Caco-2 (cell line): ENCODE results near the gene OPRD1. TPM values are rescaled to one million over a fixed set of nuclear protein-coding genes. Genes with fewer than 3 reads are reported as not detected.

ENCODE experiments used
- BruUV-seq: library from RNA; stranded (reverse); fragments of 400-500 nt; replicated peaks from 2 replicates; lab custom pipeline; 2021; lab: Mats Ljungman, UMichigan
- CTCF ChIA-PET: fragments of 300-600 bp; sonication (Branson Sonifier 250); formaldehyde crosslinking; loops from one replicate; lab custom pipeline; 2022; ENCODE audit warnings: antibody characterized with exemption; lab: Charles Lee
- POLR2A ChIA-PET: fragments of 300-600 bp; sonication (Branson Sonifier 250); formaldehyde crosslinking; loops from one replicate; lab custom pipeline; 2022; ENCODE audit warnings: antibody characterized with exemption; lab: Charles Lee
- DNase-seq, 2 experiments: peaks; one replicate each; pipeline versions ENCODE4 v3.0.0 to v3.0.0-alpha.2; 2020 to 2022
- H3K27me3 ChIP-seq: replicated peaks from 2 replicates; pipeline ENCODE4 v1.6.0; 2011; ENCODE audit warnings: low read length; ENCODE audit not compliant: control insufficient read depth, insufficient read depth
- H3K36me3 ChIP-seq: 2 replicates; pipeline ENCODE4 v1.5.1; 2011; ENCODE audit warnings: low read length; ENCODE audit not compliant: control insufficient read depth, insufficient read depth
- H3K4me1 ChIP-seq: fragments of 250-450 bp; sonication (Bioruptor Pico); 2 replicates; pipeline ENCODE4 v1.5.1; 2020; ENCODE audit warnings: mild to moderate bottlenecking
- H3K4me3 ChIP-seq: 2 replicates; pipeline ENCODE4 v1.5.1; 2011; ENCODE audit warnings: low read depth, mild to moderate bottlenecking, control low read depth, low read length
- H3K9me3 ChIP-seq: fragments of 250-450 bp; sonication (Bioruptor Pico); 2 replicates; pipeline ENCODE4 v1.5.1; 2020; ENCODE audit warnings: mild to moderate bottlenecking, moderate library complexity
- H3K27ac Mint-ChIP-seq: one replicate; pipeline ENCODE4 v1.8.0; 2022; ENCODE audit warnings: mixed read lengths; ENCODE audit not compliant: unreplicated experiment
- H3K27me3 Mint-ChIP-seq: one replicate; pipeline ENCODE4 v1.8.0; 2022; ENCODE audit warnings: mixed read lengths; ENCODE audit not compliant: insufficient read depth, unreplicated experiment
- H3K36me3 Mint-ChIP-seq: one replicate; pipeline ENCODE4 v1.8.0; 2022; ENCODE audit warnings: mild to moderate bottlenecking, mixed read lengths; ENCODE audit not compliant: insufficient read depth, unreplicated experiment
- H3K4me1 Mint-ChIP-seq: one replicate; pipeline ENCODE4 v1.8.0; 2022; ENCODE audit warnings: low read depth, mixed read lengths; ENCODE audit not compliant: unreplicated experiment
- H3K4me3 Mint-ChIP-seq: one replicate; pipeline ENCODE4 v1.8.0; 2022; ENCODE audit warnings: mild to moderate bottlenecking, moderate library complexity, mixed read lengths; ENCODE audit not compliant: unreplicated experiment
- H3K9me3 Mint-ChIP-seq: one replicate; pipeline ENCODE4 v1.8.0; 2022; ENCODE audit warnings: mixed read lengths; ENCODE audit not compliant: unreplicated experiment
- CTCF ChIP-seq, 2 experiments: fragments of 200-600 bp in 1 of 2; IDR thresholded peaks; 1 replicate in 1 of 2; 2 replicates in 1 of 2; pipeline versions ENCODE4 v1.5.1 to v1.8.0; 2011 to 2022; ENCODE audit warnings: antibody characterized with exemption in 1 of 2, control low read depth in 1 of 2, inconsistent platforms in 1 of 2, low read depth in 1 of 2, low read length in 1 of 2, mild to moderate bottlenecking in 1 of 2, moderate library complexity in 1 of 2; ENCODE audit not compliant: insufficient read depth in 1 of 2, severe bottlenecking in 1 of 2, unreplicated experiment in 1 of 2
- intact Hi-C: fragments of 100-400 bp; cut with micrococcal nuclease; formaldehyde crosslinking; loops from one replicate; pipeline ENCODE4 v1.10.0; 2022; ENCODE audit not compliant: unreplicated experiment
- total RNA-seq: library from RNA; stranded (reverse); gene quantifications from 2 replicates; pipeline ENCODE4 v1.2.3, GENCODE V29; 2022

Gene OPRD1
- total RNA-seq, 1 experiment from 2014 or later = 0.07 TPM

DNA sequence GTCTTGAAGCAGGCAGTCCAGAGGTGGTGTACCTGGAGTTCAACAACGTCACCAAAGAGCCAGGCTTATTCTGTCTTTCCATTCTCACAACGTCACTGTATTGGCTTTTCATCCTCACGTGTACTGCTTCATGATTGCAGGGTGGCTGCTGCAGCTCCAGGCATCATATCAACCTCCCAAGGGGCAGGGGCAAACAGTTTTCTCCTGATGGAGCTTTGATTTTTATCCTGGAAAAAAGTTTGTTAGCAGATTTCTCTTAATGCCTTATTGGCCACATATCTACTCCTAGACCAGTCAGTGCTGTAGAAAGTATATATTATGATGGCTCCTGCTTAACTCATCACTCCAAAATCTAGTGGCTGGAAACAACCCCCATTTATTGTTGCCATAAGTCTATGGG, 8.3 kb upstream of the OPRD1 start:
- H3K9me3 ChIP-seq = no peaks in the 10 kb centered on the region
- CTCF ChIA-PET = interaction anchor here (1.2 kb wide), 1 partner anchor 74 kb away, joined by 4 read pairs; no protein-coding TSS in a partner anchor
- POLR2A ChIA-PET = no interaction called here

DNA sequence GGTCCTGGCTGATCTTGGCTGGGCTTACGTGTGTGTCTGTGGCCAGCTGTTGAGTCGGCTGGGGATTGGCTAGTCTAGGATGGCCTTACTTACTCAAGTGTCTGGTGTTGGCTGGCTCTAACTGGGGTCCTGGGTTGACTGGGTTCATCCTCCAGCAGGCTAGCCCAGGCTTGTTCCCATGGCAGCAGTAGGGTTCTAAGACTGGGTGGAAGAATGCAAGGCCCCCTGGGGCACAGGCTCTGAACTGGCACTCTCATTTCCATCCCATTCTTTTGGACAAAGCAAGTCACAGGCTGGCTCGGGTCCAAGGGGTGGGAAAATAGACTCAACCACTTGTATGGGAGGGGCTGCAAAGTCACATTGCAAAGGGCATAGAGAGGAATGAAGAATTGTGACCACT, 7.9 kb upstream of the OPRD1 start:
- no peak for DNase-seq
- Histone ChIP-seq H3K9me3 (no peaks in the 10 kb centered on the region), H3K27me3 (no peaks in the 10 kb centered on the region), H3K36me3 (no peaks in the 10 kb centered on the region), H3K4me3 (no peak overlapping the region), H3K4me1 (no peaks in the 10 kb centered on the region)
- Mint-ChIP-seq H3K9me3 (no peaks in the 10 kb centered on the region), H3K27ac (no peak overlapping the region), H3K4me3 (no peak overlapping the region), H3K36me3 (no peaks in the 10 kb centered on the region), H3K27me3 (no peaks in the 10 kb centered on the region), H3K4me1 (no peaks in the 10 kb centered on the region)
- TF ChIP-seq CTCF (IDR thresholded peaks at IDR 0.05; ENCODE audit: insufficient read depth in 1 of 2, low read depth in 1 of 2, low read length in 1 of 2, severe bottlenecking in 1 of 2, unreplicated experiment in 1 of 2) = no peak
- no TSS peak for BruUV-seq
- POLR2A ChIA-PET = no interaction called here
- intact Hi-C loops = no loop called here
- CTCF ChIA-PET = no interaction called here

More for the DNA sequence above, 8.3 kb upstream of the OPRD1 start:
- no peak overlapping the region for H3K4me3 Mint-ChIP-seq
- no peak for TF ChIP-seq CTCF (IDR thresholded peaks at IDR 0.05; ENCODE audit: insufficient read depth in 1 of 2, low read depth in 1 of 2, low read length in 1 of 2, severe bottlenecking in 1 of 2, unreplicated experiment in 1 of 2)
- intact Hi-C loops = no loop called here
- BruUV-seq = no TSS peak
- no peaks in the 10 kb centered on the region for H3K27me3 ChIP-seq
- H3K27ac Mint-ChIP-seq = no peak overlapping the region
- H3K4me1 Mint-ChIP-seq = no peaks in the 10 kb centered on the region
- no peaks in the 10 kb centered on the region for H3K36me3 Mint-ChIP-seq
- no peaks in the 10 kb centered on the region for H3K27me3 Mint-ChIP-seq
- H3K4me3 ChIP-seq = no peak overlapping the region
- no peaks in the 10 kb centered on the region for H3K9me3 Mint-ChIP-seq
- H3K36me3 ChIP-seq = no peaks in the 10 kb centered on the region
- H3K4me1 ChIP-seq = no peaks in the 10 kb centered on the region
- DNase-seq = no peak

DNA sequence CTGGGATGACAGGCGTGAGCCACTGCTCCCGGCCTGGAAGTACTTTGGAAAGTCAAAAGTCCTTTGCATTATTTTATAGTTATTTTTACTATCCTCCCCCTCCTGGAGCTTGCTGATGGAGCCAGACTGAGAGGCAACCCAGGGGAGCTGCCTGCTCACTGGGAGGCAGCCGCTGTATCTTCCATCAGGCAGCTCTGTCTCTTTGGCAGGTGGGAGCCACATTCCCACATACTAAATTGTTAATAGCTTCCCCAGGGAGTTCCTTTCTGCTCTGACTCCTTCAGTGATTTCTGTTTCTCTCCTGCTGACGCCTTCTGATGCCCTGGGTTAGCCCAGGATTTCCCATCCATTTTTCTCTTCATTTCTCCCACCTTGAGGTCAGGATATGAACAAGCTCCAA, 4.9 kb upstream of the OPRD1 start:
- DNase-seq = no peak
- POLR2A ChIA-PET = no interaction called here
- H3K27ac Mint-ChIP-seq = no peak overlapping the region
- no peaks in the 10 kb centered on the region for H3K9me3 Mint-ChIP-seq
- H3K27me3 Mint-ChIP-seq = peaks cover 4% of the 10 kb centered on the region
- no peaks in the 10 kb centered on the region for H3K27me3 ChIP-seq
- no peaks in the 10 kb centered on the region for H3K9me3 ChIP-seq
- H3K36me3 Mint-ChIP-seq = no peaks in the 10 kb centered on the region
- CTCF ChIA-PET = no interaction called here
- intact Hi-C loops = no loop called here
- no TSS peak for BruUV-seq
- no peak overlapping the region for H3K4me3 Mint-ChIP-seq
- TF ChIP-seq CTCF (IDR thresholded peaks at IDR 0.05; ENCODE audit: insufficient read depth in 1 of 2, low read depth in 1 of 2, low read length in 1 of 2, severe bottlenecking in 1 of 2, unreplicated experiment in 1 of 2) = no peak
- H3K4me1 Mint-ChIP-seq = no peaks in the 10 kb centered on the region
- H3K4me3 ChIP-seq = no peak overlapping the region
- no peaks in the 10 kb centered on the region for H3K36me3 ChIP-seq
- H3K4me1 ChIP-seq = no peaks in the 10 kb centered on the region
